ENCODE results near the gene MOB3A.

MOB3A gene

GRCh38 chr19:2076526-2076944, 19.6 kb downstream of the MOB3A start:
- H3K4me3 ChIP-seq (ENCODE audit: low read depth, low read length): no peak overlapping the region
- H3K27me3 ChIP-seq (ENCODE audit: control insufficient read depth, insufficient read depth, low read length): no peaks in the 10 kb centered on the region
- H3K9me3 ChIP-seq (ENCODE audit: control insufficient read depth, insufficient read depth, low read depth, low read length): no peaks in the 10 kb centered on the region
- H3K9ac ChIP-seq (ENCODE audit: low read length): no peak overlapping the region
- no peaks in the 10 kb centered on the region for H3K4me1 ChIP-seq (ENCODE audit: control insufficient read depth, insufficient read depth, low read length)
- H3K36me3 ChIP-seq (ENCODE audit: control insufficient read depth, insufficient read depth, low read length): peaks cover 35% of the 10 kb centered on the region
- H3K27ac ChIP-seq (ENCODE audit: low read depth, low read length): no peak overlapping the region

- Histone ChIP-seq H3K36me3 (ENCODE audit: control insufficient read depth, insufficient read depth, low read length) (peaks cover 29% of the 10 kb centered on the region), H3K9me3 (ENCODE audit: control insufficient read depth, insufficient read depth, low read depth, low read length) (no peaks in the 10 kb centered on the region), H3K27me3 (ENCODE audit: control insufficient read depth, insufficient read depth, low read length) (no peaks in the 10 kb centered on the region), H3K4me3 (ENCODE audit: low read depth, low read length) (no peak overlapping the region), H3K4me1 (ENCODE audit: control insufficient read depth, insufficient read depth, low read length) (peaks cover 2% of the 10 kb centered on the region; the same call in 1 of the 2 replicates), H3K9ac (ENCODE audit: low read length) (no peak overlapping the region), H3K27ac (ENCODE audit: low read depth, low read length) (no peak overlapping the region)
Measured at GRCh38 chr19:2072757-2073551, 23.2 kb downstream of the MOB3A start.

GRCh38 chr19:2070986-2071673, 25.0 kb downstream of the MOB3A start:
- Histone ChIP-seq H3K36me3 (ENCODE audit: control insufficient read depth, insufficient read depth, low read length) (peaks cover 18% of the 10 kb centered on the region), H3K9ac (ENCODE audit: low read length) (no peak overlapping the region), H3K9me3 (ENCODE audit: control insufficient read depth, insufficient read depth, low read depth, low read length) (no peaks in the 10 kb centered on the region), H3K4me3 (ENCODE audit: low read depth, low read length) (no peak overlapping the region), H3K4me1 (ENCODE audit: control insufficient read depth, insufficient read depth, low read length) (peaks cover 2% of the 10 kb centered on the region; the same call in 1 of the 2 replicates), H3K27me3 (ENCODE audit: control insufficient read depth, insufficient read depth, low read length) (no peaks in the 10 kb centered on the region), H3K27ac (ENCODE audit: low read depth, low read length) (no peak overlapping the region)

GRCh38 chr19:2070436-2070827, 25.7 kb downstream of the MOB3A start:
- H3K4me3 ChIP-seq (ENCODE audit: low read depth, low read length): no peak overlapping the region
- no peak overlapping the region for H3K27ac ChIP-seq (ENCODE audit: low read depth, low read length)
- no peaks in the 10 kb centered on the region for H3K9me3 ChIP-seq (ENCODE audit: control insufficient read depth, insufficient read depth, low read depth, low read length)
- no peaks in the 10 kb centered on the region for H3K27me3 ChIP-seq (ENCODE audit: control insufficient read depth, insufficient read depth, low read length)
- peaks cover 15% of the 10 kb centered on the region for H3K36me3 ChIP-seq (ENCODE audit: control insufficient read depth, insufficient read depth, low read length)
- H3K9ac ChIP-seq (ENCODE audit: low read length): no peak overlapping the region
- peaks cover 2% of the 10 kb centered on the region; the same call in 1 of the 2 replicates for H3K4me1 ChIP-seq (ENCODE audit: control insufficient read depth, insufficient read depth, low read length)

GRCh38 chr19:2064788-2065524, 31.2 kb downstream of the MOB3A start:
- Histone ChIP-seq H3K4me1 (ENCODE audit: control insufficient read depth, insufficient read depth, low read length) (peaks cover 16% of the 10 kb centered on the region), H3K27ac (ENCODE audit: low read depth, low read length) (no peak overlapping the region), H3K36me3 (ENCODE audit: control insufficient read depth, insufficient read depth, low read length) (no peaks in the 10 kb centered on the region), H3K27me3 (ENCODE audit: control insufficient read depth, insufficient read depth, low read length) (no peaks in the 10 kb centered on the region), H3K9ac (ENCODE audit: low read length) (no peak overlapping the region), H3K9me3 (ENCODE audit: control insufficient read depth, insufficient read depth, low read depth, low read length) (no peaks in the 10 kb centered on the region), H3K4me3 (ENCODE audit: low read depth, low read length) (no peak overlapping the region)

DNA sequence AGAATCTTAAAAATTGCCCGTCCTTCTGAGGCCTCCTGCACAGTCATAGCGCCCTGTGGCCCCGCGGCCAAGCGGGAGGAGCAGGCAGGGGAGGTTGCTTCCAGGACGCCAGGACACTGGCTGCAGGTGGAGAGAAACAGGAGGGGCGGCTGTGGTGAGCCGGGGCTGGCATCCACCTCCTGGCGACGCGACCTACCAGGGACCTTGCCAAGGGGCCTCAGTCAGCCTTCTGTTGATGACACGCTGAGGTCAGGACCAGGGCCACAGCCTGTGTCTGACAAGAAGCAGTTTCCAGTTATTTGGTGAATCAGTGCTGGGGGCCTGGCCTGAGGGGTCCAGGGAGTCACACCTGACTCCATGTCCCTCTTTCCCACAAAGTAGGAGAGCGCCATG, 31.7 kb downstream of the MOB3A start:
- peaks cover 20% of the 10 kb centered on the region for H3K4me1 ChIP-seq (ENCODE audit: control insufficient read depth, insufficient read depth, low read length)
- no peaks in the 10 kb centered on the region for H3K36me3 ChIP-seq (ENCODE audit: control insufficient read depth, insufficient read depth, low read length)
- no peak overlapping the region for H3K9ac ChIP-seq (ENCODE audit: low read length)
- no peaks in the 10 kb centered on the region for H3K9me3 ChIP-seq (ENCODE audit: control insufficient read depth, insufficient read depth, low read depth, low read length)
- H3K27ac ChIP-seq (ENCODE audit: low read depth, low read length): no peak overlapping the region
- no peak overlapping the region for H3K4me3 ChIP-seq (ENCODE audit: low read depth, low read length)
- H3K27me3 ChIP-seq (ENCODE audit: control insufficient read depth, insufficient read depth, low read length): no peaks in the 10 kb centered on the region

- Histone ChIP-seq H3K36me3 (ENCODE audit: control insufficient read depth, insufficient read depth, low read length) (no peaks in the 10 kb centered on the region), H3K4me3 (ENCODE audit: low read depth, low read length) (no peak overlapping the region), H3K9me3 (ENCODE audit: control insufficient read depth, insufficient read depth, low read depth, low read length) (no peaks in the 10 kb centered on the region), H3K4me1 (ENCODE audit: control insufficient read depth, insufficient read depth, low read length) (peaks cover 25% of the 10 kb centered on the region), H3K27ac (ENCODE audit: low read depth, low read length) (no peak overlapping the region), H3K9ac (ENCODE audit: low read length) (no peak overlapping the region), H3K27me3 (ENCODE audit: control insufficient read depth, insufficient read depth, low read length) (no peaks in the 10 kb centered on the region)
Measured at GRCh38 chr19:2063824-2064223, 32.3 kb downstream of the MOB3A start.

DNA sequence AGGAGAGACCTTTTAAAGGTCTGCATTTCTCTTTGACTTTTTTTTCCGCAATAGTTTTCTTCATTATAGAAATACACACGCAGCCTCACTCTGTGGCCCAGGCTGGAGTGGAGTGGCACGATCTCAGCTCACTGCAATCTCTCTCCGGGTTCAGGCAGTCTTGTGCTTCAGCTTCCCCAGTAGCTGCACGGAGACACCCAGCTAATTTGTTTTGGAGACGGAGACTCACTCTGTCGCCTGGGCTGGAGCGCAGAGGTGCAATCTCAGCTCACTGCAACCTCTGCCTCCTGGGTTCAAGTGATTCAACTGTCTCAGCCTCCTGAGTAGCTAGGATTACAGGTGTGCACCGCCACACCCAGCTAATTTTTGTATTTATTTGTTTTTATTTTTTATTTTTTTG, 33.4 kb downstream of the MOB3A start:
- no peaks in the 10 kb centered on the region for H3K36me3 ChIP-seq (ENCODE audit: control insufficient read depth, insufficient read depth, low read length)
- H3K4me3 ChIP-seq (ENCODE audit: low read depth, low read length): no peak overlapping the region
- H3K9me3 ChIP-seq (ENCODE audit: control insufficient read depth, insufficient read depth, low read depth, low read length): no peaks in the 10 kb centered on the region
- peaks cover 29% of the 10 kb centered on the region for H3K4me1 ChIP-seq (ENCODE audit: control insufficient read depth, insufficient read depth, low read length)
- H3K27ac ChIP-seq (ENCODE audit: low read depth, low read length): no peak overlapping the region
- H3K9ac ChIP-seq (ENCODE audit: low read length): no peak overlapping the region
- H3K27me3 ChIP-seq (ENCODE audit: control insufficient read depth, insufficient read depth, low read length): no peaks in the 10 kb centered on the region

GRCh38 chr19:2062389-2062729, 33.8 kb downstream of the MOB3A start:
- peak overlapping the region; percentile 67 for H3K4me3 ChIP-seq (ENCODE audit: low read depth, low read length)
- peaks cover 32% of the 10 kb centered on the region for H3K4me1 ChIP-seq (ENCODE audit: control insufficient read depth, insufficient read depth, low read length)
- H3K36me3 ChIP-seq (ENCODE audit: control insufficient read depth, insufficient read depth, low read length): no peaks in the 10 kb centered on the region
- H3K9ac ChIP-seq (ENCODE audit: low read length): peak overlapping the region; percentile 64
- H3K27me3 ChIP-seq (ENCODE audit: control insufficient read depth, insufficient read depth, low read length): no peaks in the 10 kb centered on the region
- peak overlapping the region; percentile 41; the same call in 1 of the 2 replicates for H3K27ac ChIP-seq (ENCODE audit: low read depth, low read length)
- H3K9me3 ChIP-seq (ENCODE audit: control insufficient read depth, insufficient read depth, low read depth, low read length): no peaks in the 10 kb centered on the region

DNA sequence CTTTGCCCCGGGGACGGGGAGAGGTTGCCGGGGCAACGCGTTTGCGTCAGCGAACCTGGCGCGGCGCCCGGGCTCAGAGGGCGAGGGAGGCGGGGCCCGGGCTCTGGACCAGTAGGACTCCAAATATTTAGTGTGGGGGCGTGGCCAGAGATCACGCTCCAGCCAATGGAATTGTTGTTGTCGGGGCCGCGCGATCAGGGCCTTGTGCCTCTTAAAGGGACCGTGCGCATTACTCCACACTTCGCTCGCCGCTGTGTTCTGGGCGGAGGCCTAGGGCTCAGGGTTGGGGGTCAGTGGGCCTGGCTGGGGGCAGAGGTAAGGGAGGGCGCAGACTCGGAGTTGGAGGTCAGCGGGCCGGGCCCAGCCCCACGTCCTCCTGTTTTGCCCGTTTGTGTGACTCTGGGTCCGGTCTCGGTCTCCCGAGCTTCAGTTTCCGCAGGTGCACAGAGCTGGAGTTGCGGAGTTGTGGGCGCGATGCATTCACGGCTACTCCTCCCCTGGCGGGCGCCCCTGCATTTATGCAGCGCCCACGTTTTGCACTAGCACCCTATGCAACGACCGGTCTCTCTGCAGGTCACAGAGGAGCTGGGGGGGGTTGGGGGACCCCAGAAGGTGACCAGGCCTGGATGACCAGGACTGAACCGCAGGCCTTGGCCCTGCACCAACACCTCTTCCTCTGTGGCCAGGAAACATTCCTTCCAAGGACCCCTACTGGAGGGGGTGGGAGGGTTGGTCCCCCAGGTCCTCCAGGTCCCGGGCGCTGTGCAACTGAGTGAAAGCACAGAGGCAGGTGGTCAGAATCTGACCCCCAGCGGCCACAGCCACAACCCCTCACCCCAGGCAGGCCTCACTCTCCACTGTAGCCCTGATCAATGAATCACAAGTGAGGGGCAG, 34.4 kb downstream of the MOB3A start:
- Histone ChIP-seq H3K27me3 (ENCODE audit: control insufficient read depth, insufficient read depth, low read length) (no peaks in the 10 kb centered on the region), H3K4me1 (ENCODE audit: control insufficient read depth, insufficient read depth, low read length) (peaks cover 32% of the 10 kb centered on the region), H3K9ac (ENCODE audit: low read length) (peak overlapping the region; percentile 64), H3K9me3 (ENCODE audit: control insufficient read depth, insufficient read depth, low read depth, low read length) (no peaks in the 10 kb centered on the region), H3K36me3 (ENCODE audit: control insufficient read depth, insufficient read depth, low read length) (no peaks in the 10 kb centered on the region), H3K27ac (ENCODE audit: low read depth, low read length) (peak overlapping the region; percentile 85), H3K4me3 (ENCODE audit: low read depth, low read length) (peak overlapping the region; percentile 69)
